ENCODE data around the gene MGAT4C.
"Not testable (repeated sequence)": the region's sequence is repeated elsewhere in the genome, so short reads cannot be mapped to it uniquely, and the experiment has no call there.

The MGAT4C gene

GRCh38 chr12:86256163-86256562, at the start of gene MGAT4C:
TSS of gene MGAT4C (minus strand) at chr12:86256391.
- peak; percentile 95 for DNase-seq

- not testable (repeated sequence) for DNase-seq
These were observed 40.2 kb upstream of the MGAT4C start for GRCh38 chr12:86296396-86296795.

GRCh38 chr12:86293682-86294240, 37.6 kb upstream of the MGAT4C start:
- no peak for DNase-seq

GRCh38 chr12:86292480-86292879, 36.3 kb upstream of the MGAT4C start:
- DNase-seq = no peak

GRCh38 chr12:86290615-86291014, 34.4 kb upstream of the MGAT4C start:
- no peak for DNase-seq

- DNase-seq = no peak
These were observed 29.9 kb upstream of the MGAT4C start for GRCh38 chr12:86286119-86286518.

GRCh38 chr12:86283620-86284019, 27.4 kb upstream of the MGAT4C start:
- DNase-seq = no peak

GRCh38 chr12:86275356-86275755, 19.2 kb upstream of the MGAT4C start:
- DNase-seq = no peak

- no peak for DNase-seq
These were observed 9.1 kb upstream of the MGAT4C start for GRCh38 chr12:86265329-86265695.

GRCh38 chr12:86264451-86265328, 8.5 kb upstream of the MGAT4C start:
- no peak for DNase-seq

GRCh38 chr12:86261578-86261977, 5.4 kb upstream of the MGAT4C start:
- no peak for DNase-seq

GRCh38 chr12:86261142-86261541, 5.0 kb upstream of the MGAT4C start:
- DNase-seq = no peak

GRCh38 chr12:86260183-86260582, 4.0 kb upstream of the MGAT4C start:
- DNase-seq = no peak

- DNase-seq = no peak
These were observed 943 bp upstream of the MGAT4C start for GRCh38 chr12:86257134-86257533.

- DNase-seq = no peak
These were observed 1.6 kb downstream of the MGAT4C start for GRCh38 chr12:86254399-86255107.

- no peak for DNase-seq
These were observed 6.3 kb downstream of the MGAT4C start for GRCh38 chr12:86249851-86250250.

- no peak for DNase-seq
These were observed 6.9 kb downstream of the MGAT4C start for GRCh38 chr12:86249276-86249675.

- no peak for DNase-seq
These were observed 8.3 kb downstream of the MGAT4C start for GRCh38 chr12:86247871-86248270.

- no peak for DNase-seq
These were observed 14.6 kb downstream of the MGAT4C start for GRCh38 chr12:86241600-86241999.

- DNase-seq = no peak
These were observed 21.8 kb downstream of the MGAT4C start for GRCh38 chr12:86234316-86234855.

GRCh38 chr12:86233126-86233525, 23.1 kb downstream of the MGAT4C start:
- no peak for DNase-seq

- no peak for DNase-seq
These were observed 25.6 kb downstream of the MGAT4C start for GRCh38 chr12:86230516-86231146.

GRCh38 chr12:86229772-86230171, 26.4 kb downstream of the MGAT4C start:
- DNase-seq = no peak

All from SHP77 (cell line).